ENCODE data around the gene GPR143. TPM values are rescaled to one million over a fixed set of nuclear protein-coding genes. Genes with fewer than 3 reads are reported as not detected.

GPR143 gene
- total RNA-seq, 1 experiment from 2014 or later = 1.8 TPM

GRCh38 chrX:9677098-9677739, 88.4 kb downstream of the GPR143 start (continued):
- TF ChIP-seq REST (IDR thresholded peaks at IDR 0.05; ENCODE audit: low read depth) (no peak), POLR2AphosphoS5 (IDR thresholded peaks at IDR 0.05; ENCODE audit: low read depth, low read length) (no peak), POLR2A (IDR thresholded peaks at IDR 0.05; ENCODE audit: borderline replicate concordance, extremely low read depth, insufficient read depth, insufficient read length) (no peak), JUND (IDR thresholded peaks at IDR 0.05) (no peak), CBX3 (IDR thresholded peaks at IDR 0.05; ENCODE audit: low read depth) (no peak), TCF7L2 (IDR thresholded peaks at IDR 0.05; ENCODE audit: borderline replicate concordance, extremely low read depth, insufficient read depth, insufficient read length) (no peak), SRF (IDR thresholded peaks at IDR 0.05; ENCODE audit: low read depth) (no peak), ZFX (IDR thresholded peaks at IDR 0.05) (no peak), ZNF274 (IDR thresholded peaks at IDR 0.05; ENCODE audit: low read depth, low read length) (no peak)

GRCh38 chrX:9676738-9677097, 88.9 kb downstream of the GPR143 start:
- Histone ChIP-seq H3K36me3 (ENCODE audit: control insufficient read depth in 1 of 2, insufficient read depth in 2 of 2, low read length in 2 of 2) (no peaks in the 10 kb centered on the region), H3K27me3 (ENCODE audit: insufficient read depth, low read length) (no peaks in the 10 kb centered on the region), H3K9me3 (ENCODE audit: control insufficient read depth in 1 of 2, insufficient read depth in 1 of 2, low read depth in 1 of 2, low read length in 2 of 2) (no peaks in the 10 kb centered on the region), H3K79me2 (ENCODE audit: insufficient read depth, low read length) (no peaks in the 10 kb centered on the region), H4K20me1 (ENCODE audit: insufficient read depth) (no peaks in the 10 kb centered on the region), H3K4me2 (ENCODE audit: low read length) (no peak overlapping the region), H3K27ac (ENCODE audit: low read depth, low read length) (no peak overlapping the region), H2AFZ (ENCODE audit: low read depth, low read length, poor library complexity, severe bottlenecking) (no peak overlapping the region), H3K4me3 (replicated peaks in 1 of 2; ENCODE audit: low read depth in 1 of 2, low read length in 2 of 2) (no peak overlapping the region), H3K9ac (ENCODE audit: low read length) (no peak overlapping the region), H3K4me1 (ENCODE audit: control insufficient read depth in 1 of 2, insufficient read depth in 2 of 2, low read length in 2 of 2) (no peaks in the 10 kb centered on the region), H3K9me2 (ENCODE audit: insufficient read depth) (no peaks in the 10 kb centered on the region)
- ChIA-PET POLR2A (no interaction called here), RAD21 (ENCODE audit: low non-redundant PET in 1 of 2, low total read pairs in 2 of 2, uncharacterized antibody in 2 of 2, unreplicated experiment in 2 of 2) (no interaction called here), CTCF (no interaction called here)
- no TSS peak for BruUV-seq (replicated peaks)
- ATAC-seq (no peak), DNase-seq (ENCODE audit: low read depth, low spot score) (no peak)
- intact Hi-C loops (cut with micrococcal nuclease) = no loop called here
- TF ChIP-seq RAD21 (IDR thresholded peaks at IDR 0.05; ENCODE audit: low read depth) (no peak), SRF (IDR thresholded peaks at IDR 0.05; ENCODE audit: low read depth) (no peak), JUND (IDR thresholded peaks at IDR 0.05) (no peak), TCF7L2 (IDR thresholded peaks at IDR 0.05; ENCODE audit: borderline replicate concordance, extremely low read depth, insufficient read depth, insufficient read length) (no peak), YY1 (IDR thresholded peaks at IDR 0.05; ENCODE audit: extremely low read depth, insufficient replicate concordance, low read depth, low read length) (no peak), ZFX (IDR thresholded peaks at IDR 0.05) (no peak)
